WTC11 (cell line): Measurements from ENCODE around the gene PHLPP2. TPM values are rescaled to one million over a fixed set of nuclear protein-coding genes. Genes with fewer than 3 reads are reported as not detected.

Experiments
- ATAC-seq: fragments of 200-7000 bp; cut with Tn5 transposase; 2 replicates; pipeline ENCODE4 v1.10.0; 2021; ENCODE audit warnings: mild to moderate bottlenecking, moderate library complexity
- CTCF ChIA-PET: fragments of 300-600 bp; sonication (Branson Sonifier 250); formaldehyde crosslinking; loops from one replicate; lab custom pipeline; 2021; ENCODE audit warnings: antibody characterized with exemption; lab: Charles Lee
- POLR2A ChIA-PET: fragments of 350-600 bp; sonication (Branson Sonifier 250); formaldehyde crosslinking; loops from one replicate; lab custom pipeline; 2021; ENCODE audit warnings: antibody characterized with exemption; lab: Charles Lee
- DNase-seq: peaks from one replicate; pipeline ENCODE4 v3.0.0; 2021; ENCODE audit warnings: low spot score
- H3K27ac Mint-ChIP-seq: 2 replicates; pipeline ENCODE4 v1.8.0; 2021; ENCODE audit warnings: mixed read lengths
- H3K27me3 Mint-ChIP-seq: 2 replicates; pipeline ENCODE4 v1.8.0; 2021; ENCODE audit warnings: low read depth, mild to moderate bottlenecking, moderate library complexity, mixed read lengths
- H3K36me3 Mint-ChIP-seq: 2 replicates; pipeline ENCODE4 v1.8.0; 2021; ENCODE audit warnings: mixed read lengths
- H3K4me1 Mint-ChIP-seq: 2 replicates; pipeline ENCODE4 v1.8.0; 2022; ENCODE audit warnings: mixed read lengths
- H3K4me3 Mint-ChIP-seq: 2 replicates; pipeline ENCODE4 v1.8.0; 2021; ENCODE audit warnings: mild to moderate bottlenecking, moderate library complexity, mixed read lengths
- H3K9me3 Mint-ChIP-seq: 2 replicates; pipeline ENCODE4 v1.8.0; 2021; ENCODE audit warnings: mixed read lengths
- AFF4 ChIP-seq: sonication (generic); formaldehyde crosslinking; IDR thresholded peaks from 2 replicates; pipeline ENCODE4 v1.8.1; 2023; ENCODE audit warnings: mild to moderate bottlenecking, missing genetic modification reagents, borderline replicate concordance
- ELF4 ChIP-seq: sonication (generic); formaldehyde crosslinking; IDR thresholded peaks from 2 replicates; pipeline ENCODE4 v1.8.1; 2022; ENCODE audit warnings: low read depth, mild to moderate bottlenecking, moderate library complexity, missing genetic modification reagents
- EMX1 ChIP-seq: fragments of 250-450 bp; sonication (Bioruptor Pico); IDR thresholded peaks from 2 replicates; pipeline ENCODE4 v1.8.0; 2021; ENCODE audit warnings: mild to moderate bottlenecking
- ESRRA ChIP-seq: sonication (generic); formaldehyde crosslinking; IDR thresholded peaks from 2 replicates; pipeline ENCODE4 v1.8.1; 2022; ENCODE audit warnings: mild to moderate bottlenecking, missing genetic modification reagents, borderline replicate concordance
- FOXP1 ChIP-seq: sonication (generic); formaldehyde crosslinking; IDR thresholded peaks from 2 replicates; pipeline ENCODE4 v1.8.0; 2022; ENCODE audit warnings: missing genetic modification reagents, mild to moderate bottlenecking, moderate library complexity, borderline replicate concordance
- NFATC4 ChIP-seq: fragments of 250-450 bp; sonication (Bioruptor Pico); IDR thresholded peaks from 2 replicates; pipeline ENCODE4 v1.9.0; 2021; ENCODE audit warnings: mild to moderate bottlenecking
- NR2C2 ChIP-seq: sonication (generic); formaldehyde crosslinking; IDR thresholded peaks from 2 replicates; pipeline ENCODE4 v1.8.0; 2022; ENCODE audit warnings: mild to moderate bottlenecking, missing genetic modification reagents
- NR3C1 ChIP-seq: sonication (generic); formaldehyde crosslinking; conservative IDR thresholded peaks from 2 replicates; pipeline ENCODE4 v1.8.1; 2023; ENCODE audit warnings: low read depth, mild to moderate bottlenecking, missing genetic modification reagents
- OVOL2 ChIP-seq: fragments of 250-450 bp; sonication (Bioruptor Pico); IDR thresholded peaks from 2 replicates; pipeline ENCODE4 v1.9.0; 2021; ENCODE audit warnings: mild to moderate bottlenecking, borderline replicate concordance
- PREB ChIP-seq: sonication (generic); formaldehyde crosslinking; IDR thresholded peaks from 2 replicates; pipeline ENCODE4 v1.8.1; 2022; ENCODE audit warnings: mild to moderate bottlenecking, missing genetic modification reagents, moderate library complexity, borderline replicate concordance
- SOX15 ChIP-seq: fragments of 250-450 bp; sonication (Bioruptor Pico); IDR thresholded peaks from 2 replicates; pipeline ENCODE4 v1.9.0; 2021; ENCODE audit warnings: mild to moderate bottlenecking
- ZNF219 ChIP-seq: sonication (generic); formaldehyde crosslinking; IDR thresholded peaks from 2 replicates; pipeline ENCODE4 v1.8.0; 2023; ENCODE audit warnings: missing genetic modification reagents, mild to moderate bottlenecking, borderline replicate concordance
- ZNF396 ChIP-seq: fragments of 250-450 bp; sonication (Bioruptor Pico); IDR thresholded peaks from 2 replicates; pipeline ENCODE4 v1.8.0; 2021; ENCODE audit warnings: mild to moderate bottlenecking, moderate library complexity, borderline replicate concordance
- total RNA-seq: library from RNA; stranded (reverse); gene quantifications from 3 replicates; pipeline ENCODE4 v1.2.3, GENCODE V29; 2021
- TF ChIP-seq, protein P1 (sequence below): sonication (generic); formaldehyde crosslinking; IDR thresholded peaks from 2 replicates; pipeline ENCODE4 v1.8.1; 2023; ENCODE audit warnings: mild to moderate bottlenecking, moderate library complexity, missing genetic modification reagents
- TF ChIP-seq, protein P2 (sequence below): sonication (generic); formaldehyde crosslinking; IDR thresholded peaks from 2 replicates; pipeline ENCODE4 v1.8.0; 2022; ENCODE audit warnings: mild to moderate bottlenecking, missing genetic modification reagents
- TF ChIP-seq, protein P3 (sequence below): sonication (generic); formaldehyde crosslinking; IDR thresholded peaks from 2 replicates; pipeline ENCODE4 v1.8.0; 2023; ENCODE audit warnings: missing genetic modification reagents
- TF ChIP-seq, protein P4 (sequence below): sonication (generic); formaldehyde crosslinking; IDR thresholded peaks from 2 replicates; pipeline ENCODE4 v1.8.1; 2023; ENCODE audit warnings: mild to moderate bottlenecking, missing genetic modification reagents, moderate library complexity
- TF ChIP-seq, protein P5 (sequence below): sonication (generic); formaldehyde crosslinking; IDR thresholded peaks from 2 replicates; pipeline ENCODE4 v1.8.1; 2022; ENCODE audit warnings: mild to moderate bottlenecking, moderate library complexity, missing genetic modification reagents
- TF ChIP-seq, protein P6 (sequence below): sonication (generic); formaldehyde crosslinking; IDR thresholded peaks from 2 replicates; pipeline ENCODE4 v1.8.0; 2023; ENCODE audit warnings: missing genetic modification reagents, mild to moderate bottlenecking, borderline replicate concordance

The PHLPP2 gene
- total RNA-seq, 1 experiment from 2014 or later = 29.3 TPM

DNA sequence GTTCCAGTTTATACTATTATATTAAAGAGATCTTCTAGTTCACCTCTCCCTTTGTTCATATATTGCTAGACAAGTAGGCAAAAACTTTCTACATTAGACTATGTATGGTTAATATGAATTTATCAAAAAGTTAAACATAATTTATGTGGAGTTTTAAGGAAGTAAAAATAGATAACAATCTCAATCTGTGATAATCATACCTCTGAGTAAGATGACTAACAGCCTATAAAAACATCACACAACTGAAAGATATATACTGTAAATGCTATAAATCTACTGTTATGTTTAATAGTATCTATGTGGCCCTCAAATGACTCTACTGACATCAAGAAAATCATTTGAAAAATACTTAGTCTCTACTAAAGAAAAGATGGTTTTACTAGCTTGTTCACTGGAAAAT, 47.1 kb upstream of the PHLPP2 start (continued):
- TF ChIP-seq, protein P1, sequence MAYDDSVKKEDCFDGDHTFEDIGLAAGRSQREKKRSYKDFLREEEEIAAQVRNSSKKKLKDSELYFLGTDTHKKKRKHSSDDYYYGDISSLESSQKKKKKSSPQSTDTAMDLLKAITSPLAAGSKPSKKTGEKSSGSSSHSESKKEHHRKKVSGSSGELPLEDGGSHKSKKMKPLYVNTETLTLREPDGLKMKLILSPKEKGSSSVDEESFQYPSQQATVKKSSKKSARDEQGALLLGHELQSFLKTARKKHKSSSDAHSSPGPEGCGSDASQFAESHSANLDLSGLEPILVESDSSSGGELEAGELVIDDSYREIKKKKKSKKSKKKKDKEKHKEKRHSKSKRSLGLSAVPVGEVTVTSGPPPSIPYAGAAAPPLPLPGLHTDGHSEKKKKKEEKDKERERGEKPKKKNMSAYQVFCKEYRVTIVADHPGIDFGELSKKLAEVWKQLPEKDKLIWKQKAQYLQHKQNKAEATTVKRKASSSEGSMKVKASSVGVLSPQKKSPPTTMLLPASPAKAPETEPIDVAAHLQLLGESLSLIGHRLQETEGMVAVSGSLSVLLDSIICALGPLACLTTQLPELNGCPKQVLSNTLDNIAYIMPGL (CRISPR knock-in tag) = no peak
- TF ChIP-seq NFATC4 (CRISPR knock-in tag) = no peak
- no peak for TF ChIP-seq AFF4 (CRISPR knock-in tag)
- TF ChIP-seq ZNF219 (CRISPR knock-in tag) = no peak
- no peak for TF ChIP-seq ZNF396 (CRISPR knock-in tag)
- no peak for TF ChIP-seq SOX15 (CRISPR knock-in tag)
- TF ChIP-seq, all 79 proteins: peak for 0

- H3K9me3 Mint-ChIP-seq = no peaks in the 10 kb centered on the region
- ATAC-seq = no peak
- POLR2A ChIA-PET = no interaction called here
- no peaks in the 10 kb centered on the region for H3K27me3 Mint-ChIP-seq
- CTCF ChIA-PET = interaction anchor here (0.7 kb wide), 1 partner anchor 103 kb away, joined by 5 read pairs; no protein-coding TSS in a partner anchor
- no peak overlapping the region for H3K4me3 Mint-ChIP-seq
- H3K36me3 Mint-ChIP-seq = peaks cover 20% of the 10 kb centered on the region
- no peak for DNase-seq
- no peaks in the 10 kb centered on the region for H3K4me1 Mint-ChIP-seq
- no peak overlapping the region for H3K27ac Mint-ChIP-seq
- TF ChIP-seq, protein P2, sequence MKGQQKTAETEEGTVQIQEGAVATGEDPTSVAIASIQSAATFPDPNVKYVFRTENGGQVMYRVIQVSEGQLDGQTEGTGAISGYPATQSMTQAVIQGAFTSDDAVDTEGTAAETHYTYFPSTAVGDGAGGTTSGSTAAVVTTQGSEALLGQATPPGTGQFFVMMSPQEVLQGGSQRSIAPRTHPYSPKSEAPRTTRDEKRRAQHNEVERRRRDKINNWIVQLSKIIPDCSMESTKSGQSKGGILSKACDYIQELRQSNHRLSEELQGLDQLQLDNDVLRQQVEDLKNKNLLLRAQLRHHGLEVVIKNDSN (CRISPR knock-in tag) = no peak
- TF ChIP-seq NFATC4 (CRISPR knock-in tag) (no peak), PREB (no peak), ESRRA (CRISPR knock-in tag) (no peak), NR2C2 (CRISPR knock-in tag) (no peak), ZNF219 (CRISPR knock-in tag) (no peak), NR3C1 (no peak), ELF4 (CRISPR knock-in tag) (no peak), FOXP1 (CRISPR knock-in tag) (no peak), OVOL2 (no peak), EMX1 (CRISPR knock-in tag) (no peak)
- TF ChIP-seq, protein P1 (CRISPR knock-in tag) = no peak
- TF ChIP-seq, protein P3, sequence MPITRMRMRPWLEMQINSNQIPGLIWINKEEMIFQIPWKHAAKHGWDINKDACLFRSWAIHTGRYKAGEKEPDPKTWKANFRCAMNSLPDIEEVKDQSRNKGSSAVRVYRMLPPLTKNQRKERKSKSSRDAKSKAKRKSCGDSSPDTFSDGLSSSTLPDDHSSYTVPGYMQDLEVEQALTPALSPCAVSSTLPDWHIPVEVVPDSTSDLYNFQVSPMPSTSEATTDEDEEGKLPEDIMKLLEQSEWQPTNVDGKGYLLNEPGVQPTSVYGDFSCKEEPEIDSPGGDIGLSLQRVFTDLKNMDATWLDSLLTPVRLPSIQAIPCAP (CRISPR knock-in tag) = no peak
- TF ChIP-seq, protein P4, sequence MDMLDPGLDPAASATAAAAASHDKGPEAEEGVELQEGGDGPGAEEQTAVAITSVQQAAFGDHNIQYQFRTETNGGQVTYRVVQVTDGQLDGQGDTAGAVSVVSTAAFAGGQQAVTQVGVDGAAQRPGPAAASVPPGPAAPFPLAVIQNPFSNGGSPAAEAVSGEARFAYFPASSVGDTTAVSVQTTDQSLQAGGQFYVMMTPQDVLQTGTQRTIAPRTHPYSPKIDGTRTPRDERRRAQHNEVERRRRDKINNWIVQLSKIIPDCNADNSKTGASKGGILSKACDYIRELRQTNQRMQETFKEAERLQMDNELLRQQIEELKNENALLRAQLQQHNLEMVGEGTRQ (CRISPR knock-in tag) = no peak
- TF ChIP-seq, protein P5, sequence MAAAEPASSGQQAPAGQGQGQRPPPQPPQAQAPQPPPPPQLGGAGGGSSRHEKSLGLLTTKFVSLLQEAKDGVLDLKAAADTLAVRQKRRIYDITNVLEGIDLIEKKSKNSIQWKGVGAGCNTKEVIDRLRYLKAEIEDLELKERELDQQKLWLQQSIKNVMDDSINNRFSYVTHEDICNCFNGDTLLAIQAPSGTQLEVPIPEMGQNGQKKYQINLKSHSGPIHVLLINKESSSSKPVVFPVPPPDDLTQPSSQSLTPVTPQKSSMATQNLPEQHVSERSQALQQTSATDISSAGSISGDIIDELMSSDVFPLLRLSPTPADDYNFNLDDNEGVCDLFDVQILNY (CRISPR knock-in tag) = no peak
- TF ChIP-seq, protein P6, sequence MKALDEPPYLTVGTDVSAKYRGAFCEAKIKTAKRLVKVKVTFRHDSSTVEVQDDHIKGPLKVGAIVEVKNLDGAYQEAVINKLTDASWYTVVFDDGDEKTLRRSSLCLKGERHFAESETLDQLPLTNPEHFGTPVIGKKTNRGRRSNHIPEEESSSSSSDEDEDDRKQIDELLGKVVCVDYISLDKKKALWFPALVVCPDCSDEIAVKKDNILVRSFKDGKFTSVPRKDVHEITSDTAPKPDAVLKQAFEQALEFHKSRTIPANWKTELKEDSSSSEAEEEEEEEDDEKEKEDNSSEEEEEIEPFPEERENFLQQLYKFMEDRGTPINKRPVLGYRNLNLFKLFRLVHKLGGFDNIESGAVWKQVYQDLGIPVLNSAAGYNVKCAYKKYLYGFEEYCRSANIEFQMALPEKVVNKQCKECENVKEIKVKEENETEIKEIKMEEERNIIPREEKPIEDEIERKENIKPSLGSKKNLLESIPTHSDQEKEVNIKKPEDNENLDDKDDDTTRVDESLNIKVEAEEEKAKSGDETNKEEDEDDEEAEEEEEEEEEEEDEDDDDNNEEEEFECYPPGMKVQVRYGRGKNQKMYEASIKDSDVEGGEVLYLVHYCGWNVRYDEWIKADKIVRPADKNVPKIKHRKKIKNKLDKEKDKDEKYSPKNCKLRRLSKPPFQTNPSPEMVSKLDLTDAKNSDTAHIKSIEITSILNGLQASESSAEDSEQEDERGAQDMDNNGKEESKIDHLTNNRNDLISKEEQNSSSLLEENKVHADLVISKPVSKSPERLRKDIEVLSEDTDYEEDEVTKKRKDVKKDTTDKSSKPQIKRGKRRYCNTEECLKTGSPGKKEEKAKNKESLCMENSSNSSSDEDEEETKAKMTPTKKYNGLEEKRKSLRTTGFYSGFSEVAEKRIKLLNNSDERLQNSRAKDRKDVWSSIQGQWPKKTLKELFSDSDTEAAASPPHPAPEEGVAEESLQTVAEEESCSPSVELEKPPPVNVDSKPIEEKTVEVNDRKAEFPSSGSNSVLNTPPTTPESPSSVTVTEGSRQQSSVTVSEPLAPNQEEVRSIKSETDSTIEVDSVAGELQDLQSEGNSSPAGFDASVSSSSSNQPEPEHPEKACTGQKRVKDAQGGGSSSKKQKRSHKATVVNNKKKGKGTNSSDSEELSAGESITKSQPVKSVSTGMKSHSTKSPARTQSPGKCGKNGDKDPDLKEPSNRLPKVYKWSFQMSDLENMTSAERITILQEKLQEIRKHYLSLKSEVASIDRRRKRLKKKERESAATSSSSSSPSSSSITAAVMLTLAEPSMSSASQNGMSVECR (CRISPR knock-in tag) = no peak
Measured at GRCh38 chr16:71769222-71769621, 44.7 kb upstream of the PHLPP2 start.
